SK-N-SH treated with all-trans-retinoic acid at 6 μM for 48 hours (cell line): ENCODE data around the gene CACNA2D3.

Source experiments
- OSR1 ChIP-seq: fragments of 250-450 bp; sonication (Bioruptor Pico); IDR thresholded peaks from 2 replicates; pipeline ENCODE4 v1.8.0; 2022; ENCODE audit warnings: moderate library complexity, mild to moderate bottlenecking, inconsistent platforms
- ZC3H10 ChIP-seq: fragments of 250-450 bp; sonication (Bioruptor Pico); IDR thresholded peaks from 2 replicates; pipeline ENCODE4 v1.5.1; 2021; ENCODE audit warnings: mild to moderate bottlenecking, moderate library complexity
- TF ChIP-seq, protein P1 (sequence below): fragments of 250-450 bp; sonication (Bioruptor Pico); IDR thresholded peaks from 2 replicates; pipeline ENCODE4 v1.5.1; 2020; ENCODE audit warnings: low read depth, mild to moderate bottlenecking, moderate library complexity
- TF ChIP-seq, protein P2 (sequence below): fragments of 250-450 bp; sonication (Bioruptor Pico); IDR thresholded peaks from 2 replicates; pipeline ENCODE4 v1.8.0; 2020; ENCODE audit warnings: mild to moderate bottlenecking, moderate library complexity, borderline replicate concordance

DNA sequence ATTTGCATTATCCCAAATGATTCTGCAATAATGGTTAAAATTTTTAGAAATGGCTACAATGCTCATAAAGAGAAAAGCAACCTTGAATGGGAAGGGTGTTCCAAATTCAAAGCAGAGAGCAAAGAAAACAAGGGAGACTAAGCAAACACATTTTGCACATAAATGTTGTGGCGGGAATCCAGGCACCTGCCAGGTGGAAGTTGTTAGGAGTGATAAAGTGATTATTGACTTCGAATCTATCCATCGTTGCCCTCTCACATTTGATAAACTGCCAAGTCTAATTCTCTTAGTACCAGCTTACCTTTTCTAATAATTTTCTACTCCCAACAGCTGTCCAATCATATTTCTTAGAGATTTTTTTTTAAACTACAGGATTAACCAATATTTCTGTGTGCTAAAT lies 244.5 kb downstream of the CACNA2D3 start:
- TF ChIP-seq, protein P1, sequence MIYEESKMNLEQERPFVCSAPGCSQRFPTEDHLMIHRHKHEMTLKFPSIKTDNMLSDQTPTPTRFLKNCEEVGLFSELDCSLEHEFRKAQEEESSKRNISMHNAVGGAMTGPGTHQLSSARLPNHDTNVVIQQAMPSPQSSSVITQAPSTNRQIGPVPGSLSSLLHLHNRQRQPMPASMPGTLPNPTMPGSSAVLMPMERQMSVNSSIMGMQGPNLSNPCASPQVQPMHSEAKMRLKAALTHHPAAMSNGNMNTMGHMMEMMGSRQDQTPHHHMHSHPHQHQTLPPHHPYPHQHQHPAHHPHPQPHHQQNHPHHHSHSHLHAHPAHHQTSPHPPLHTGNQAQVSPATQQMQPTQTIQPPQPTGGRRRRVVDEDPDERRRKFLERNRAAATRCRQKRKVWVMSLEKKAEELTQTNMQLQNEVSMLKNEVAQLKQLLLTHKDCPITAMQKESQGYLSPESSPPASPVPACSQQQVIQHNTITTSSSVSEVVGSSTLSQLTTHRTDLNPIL, result no peak
- no peak for TF ChIP-seq ZC3H10 (CRISPR knock-in tag)
- TF ChIP-seq OSR1 (CRISPR knock-in tag), result no peak
- TF ChIP-seq, protein P2, sequence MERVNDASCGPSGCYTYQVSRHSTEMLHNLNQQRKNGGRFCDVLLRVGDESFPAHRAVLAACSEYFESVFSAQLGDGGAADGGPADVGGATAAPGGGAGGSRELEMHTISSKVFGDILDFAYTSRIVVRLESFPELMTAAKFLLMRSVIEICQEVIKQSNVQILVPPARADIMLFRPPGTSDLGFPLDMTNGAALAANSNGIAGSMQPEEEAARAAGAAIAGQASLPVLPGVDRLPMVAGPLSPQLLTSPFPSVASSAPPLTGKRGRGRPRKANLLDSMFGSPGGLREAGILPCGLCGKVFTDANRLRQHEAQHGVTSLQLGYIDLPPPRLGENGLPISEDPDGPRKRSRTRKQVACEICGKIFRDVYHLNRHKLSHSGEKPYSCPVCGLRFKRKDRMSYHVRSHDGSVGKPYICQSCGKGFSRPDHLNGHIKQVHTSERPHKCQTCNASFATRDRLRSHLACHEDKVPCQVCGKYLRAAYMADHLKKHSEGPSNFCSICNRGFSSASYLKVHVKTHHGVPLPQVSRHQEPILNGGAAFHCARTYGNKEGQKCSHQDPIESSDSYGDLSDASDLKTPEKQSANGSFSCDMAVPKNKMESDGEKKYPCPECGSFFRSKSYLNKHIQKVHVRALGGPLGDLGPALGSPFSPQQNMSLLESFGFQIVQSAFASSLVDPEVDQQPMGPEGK, result no peak
